GM12865 (cell line): ENCODE measurements around the gene PSMG4.

Experiments
- DNase-seq: peaks from one replicate; pipeline ENCODE4 v3.0.0; 2010; ENCODE audit warnings: low read depth
- H3K4me3 ChIP-seq: 2 replicates; pipeline ENCODE4 v1.5.1; 2011; ENCODE audit warnings: mild to moderate bottlenecking, low read depth, low read length, control low read depth
- CTCF ChIP-seq: IDR thresholded peaks from 2 replicates; pipeline ENCODE4 v1.5.1; 2011; ENCODE audit warnings: low read length, control low read depth, low read depth, inconsistent platforms; ENCODE audit not compliant: insufficient read depth; ENCODE audit errors: missing control alignments

PSMG4 gene

GRCh38 chr6:3297006-3297405 lies 38.3 kb downstream of the PSMG4 start:
- DNase-seq, result no peak
- no peak overlapping the region for H3K4me3 ChIP-seq
- no peak for TF ChIP-seq CTCF

DNA sequence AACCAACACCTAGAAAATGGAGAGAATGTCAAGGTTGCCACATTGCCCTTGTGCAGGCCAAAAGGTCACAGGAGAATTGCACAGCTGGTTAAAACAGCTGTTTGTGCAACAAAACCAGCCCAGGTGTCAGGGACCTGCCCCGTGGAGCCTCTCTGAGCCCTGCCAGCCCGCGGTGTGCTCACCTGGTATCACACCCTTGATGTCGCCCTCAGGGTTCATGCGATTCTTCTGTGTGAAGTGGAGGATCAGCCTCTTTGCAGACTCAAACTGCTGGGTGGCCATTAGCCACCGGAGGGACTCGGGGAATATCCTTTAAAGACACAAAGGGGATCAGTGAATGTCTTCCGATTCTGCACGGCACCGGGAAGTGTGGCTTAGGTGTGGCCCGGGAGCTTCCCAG lies 39.2 kb downstream of the PSMG4 start:
- DNase-seq, result no peak
- no peak for TF ChIP-seq CTCF
- no peak overlapping the region for H3K4me3 ChIP-seq

- no peak for TF ChIP-seq CTCF
- no peak for DNase-seq
- H3K4me3 ChIP-seq, result no peak overlapping the region
Observed at GRCh38 chr6:3299221-3299620, 40.5 kb downstream of the PSMG4 start.

DNA sequence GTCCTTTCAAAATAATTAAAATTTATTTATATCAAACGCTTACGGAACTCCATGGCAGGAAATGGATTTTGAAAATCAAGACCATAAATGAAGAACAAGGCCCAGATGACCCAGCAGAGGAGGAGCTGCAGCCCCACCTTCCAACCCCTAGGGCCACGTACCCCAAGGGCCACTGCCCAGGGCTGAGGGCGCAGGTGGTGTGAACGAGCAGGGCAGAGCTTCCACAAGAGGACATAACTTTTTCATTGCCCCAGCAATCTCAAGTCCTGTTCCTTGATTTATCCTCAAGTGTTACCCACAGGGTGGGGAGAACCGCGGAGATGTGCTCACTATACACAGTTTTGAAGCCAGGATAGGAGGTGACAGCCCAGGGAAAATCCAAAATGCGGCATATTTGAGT lies 42.8 kb downstream of the PSMG4 start:
- no peak for TF ChIP-seq CTCF
- DNase-seq, result no peak

GRCh38 chr6:3303795-3304411 lies 45.2 kb downstream of the PSMG4 start:
- DNase-seq, result no peak
- H3K4me3 ChIP-seq, result no peak overlapping the region
- no peak for TF ChIP-seq CTCF

More for the DNA sequence above, 42.8 kb downstream of the PSMG4 start:
- H3K4me3 ChIP-seq, result no peak overlapping the region

DNA sequence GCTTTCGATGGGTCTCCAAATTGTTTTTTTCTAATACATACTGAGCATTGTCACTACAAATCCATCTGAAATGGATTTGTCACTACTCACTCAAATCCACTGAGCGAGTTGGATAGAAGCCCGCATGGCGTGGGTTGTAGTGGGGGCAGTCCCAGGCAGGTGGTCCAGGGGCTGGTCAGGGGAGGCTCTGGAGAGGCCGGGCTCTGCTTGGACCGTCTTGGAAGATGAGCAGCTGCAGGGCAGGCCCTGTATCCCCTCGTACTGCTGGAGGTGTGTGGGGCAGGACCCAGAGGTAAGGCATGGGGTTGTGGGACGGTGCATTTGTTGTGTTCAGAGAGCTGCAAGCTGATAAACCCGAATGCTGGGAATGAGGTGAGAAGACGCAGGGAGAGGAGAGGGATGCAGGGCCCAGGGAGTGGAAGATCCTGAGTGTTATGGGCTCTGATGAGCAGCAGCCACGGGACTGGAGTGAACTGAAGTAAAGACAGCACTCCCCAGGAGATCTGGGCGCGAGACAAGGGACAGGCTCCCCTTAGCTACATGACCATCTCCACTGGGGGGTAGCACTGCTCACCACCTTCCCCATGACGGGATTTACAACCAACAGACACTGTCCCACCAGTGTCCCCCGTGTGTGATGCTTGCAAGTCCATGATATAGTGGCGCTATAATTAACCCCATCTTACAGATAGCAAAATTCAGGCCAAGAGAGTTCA lies 45.9 kb downstream of the PSMG4 start:
- H3K4me3 ChIP-seq, result no peak overlapping the region
- DNase-seq, result no peak
- no peak for TF ChIP-seq CTCF

GRCh38 chr6:3305216-3305565 lies 46.4 kb downstream of the PSMG4 start:
- H3K4me3 ChIP-seq, result no peak overlapping the region
- TF ChIP-seq CTCF, result no peak
- no peak for DNase-seq
